Endodermal cell (in vitro differentiated cells): ENCODE data around the gene DEGS1. TPM values are rescaled to one million over a fixed set of nuclear protein-coding genes. Genes with fewer than 3 reads are reported as not detected.

Experiments used
- DNase-seq: peaks from one replicate; pipeline ENCODE4 v3.0.0-alpha.2; 2017
- H3K27ac ChIP-seq: 2 replicates; pipeline ENCODE4 v1.5.1; 2013; ENCODE audit warnings: mild to moderate bottlenecking, low read depth, low read length, moderate library complexity
- H3K27me3 ChIP-seq: 2 replicates; pipeline ENCODE4 v1.6.1; 2013; ENCODE audit warnings: mild to moderate bottlenecking, low read length, moderate library complexity; ENCODE audit not compliant: insufficient read depth, control insufficient read depth, poor library complexity, severe bottlenecking
- H3K36me3 ChIP-seq: 2 replicates; pipeline ENCODE4 v1.7.0; 2013; ENCODE audit warnings: mild to moderate bottlenecking, low read length, moderate library complexity; ENCODE audit not compliant: control insufficient read depth, insufficient read depth
- H3K4me1 ChIP-seq: one replicate; pipeline ENCODE4 v1.7.0; 2013; ENCODE audit warnings: low read length; ENCODE audit not compliant: control insufficient read depth, insufficient read depth
- H3K4me3 ChIP-seq: 2 replicates; pipeline ENCODE4 v1.5.1; 2013; ENCODE audit warnings: mild to moderate bottlenecking, low read length, moderate library complexity
- H3K9ac ChIP-seq: 2 replicates; pipeline ENCODE4 v1.6.1; 2013; ENCODE audit warnings: mild to moderate bottlenecking, low read length, moderate library complexity; ENCODE audit not compliant: poor library complexity, severe bottlenecking; ENCODE audit errors: extremely low read depth
- H3K9me3 ChIP-seq: 2 replicates; pipeline ENCODE4 v1.6.1; 2013; ENCODE audit warnings: mild to moderate bottlenecking, low read length, moderate library complexity; ENCODE audit not compliant: control insufficient read depth
- H3K27ac Mint-ChIP-seq: 2 replicates; pipeline ENCODE4 v1.8.0; 2020; ENCODE audit warnings: mixed read lengths
- H3K27me3 Mint-ChIP-seq: 2 replicates; pipeline ENCODE4 v1.8.0; 2021; ENCODE audit warnings: mild to moderate bottlenecking, mixed read lengths; ENCODE audit not compliant: insufficient read depth
- H3K36me3 Mint-ChIP-seq: 2 replicates; pipeline ENCODE4 v1.8.0; 2020; ENCODE audit warnings: low read depth, mixed read lengths
- H3K4me1 Mint-ChIP-seq: 2 replicates; pipeline ENCODE4 v1.8.0; 2020; ENCODE audit warnings: mixed read lengths
- H3K4me3 Mint-ChIP-seq: 2 replicates; pipeline ENCODE4 v1.8.0; 2020; ENCODE audit warnings: mild to moderate bottlenecking, moderate library complexity, mixed read lengths
- H3K9me3 Mint-ChIP-seq: 2 replicates; pipeline ENCODE4 v1.8.0; 2020; ENCODE audit warnings: mild to moderate bottlenecking, mixed read lengths
- CTCF ChIP-seq: fragments of 200-600 bp; sonication (generic); conservative IDR thresholded peaks from 2 replicates; pipeline ENCODE4 v1.5.0; 2021; ENCODE audit warnings: antibody characterized with exemption, mild to moderate bottlenecking
- WGBS, 2 experiments: methylation state at CpG; one replicate each; pipeline versions ENCODE4 v1.1.5 to v1.1.7; 2013; ENCODE audit warnings: missing lambda C conversion rate in 2 of 2, mixed read lengths in 1 of 2; ENCODE audit not compliant: insufficient coverage in 1 of 2, insufficient read length in 1 of 2; 5-methylcytosine and 5-hydroxymethylcytosine counted together
- total RNA-seq, 2 donors: library from RNA; stranded (reverse); fragmentation: NEBNext Ultra II Directional in 1 of 2; extraction: Animal tissue kit (Norgen Biotek cat#: 25700) in 1 of 2; gene quantifications; 2 replicates in 1 of 2; 3 replicates in 1 of 2; pipeline ENCODE4 v1.2.1, GENCODE V29; 2021

The DEGS1 gene
- total RNA-seq, 2 donors from 2014 or later = 25.0 to 28.9 TPM

DNA sequence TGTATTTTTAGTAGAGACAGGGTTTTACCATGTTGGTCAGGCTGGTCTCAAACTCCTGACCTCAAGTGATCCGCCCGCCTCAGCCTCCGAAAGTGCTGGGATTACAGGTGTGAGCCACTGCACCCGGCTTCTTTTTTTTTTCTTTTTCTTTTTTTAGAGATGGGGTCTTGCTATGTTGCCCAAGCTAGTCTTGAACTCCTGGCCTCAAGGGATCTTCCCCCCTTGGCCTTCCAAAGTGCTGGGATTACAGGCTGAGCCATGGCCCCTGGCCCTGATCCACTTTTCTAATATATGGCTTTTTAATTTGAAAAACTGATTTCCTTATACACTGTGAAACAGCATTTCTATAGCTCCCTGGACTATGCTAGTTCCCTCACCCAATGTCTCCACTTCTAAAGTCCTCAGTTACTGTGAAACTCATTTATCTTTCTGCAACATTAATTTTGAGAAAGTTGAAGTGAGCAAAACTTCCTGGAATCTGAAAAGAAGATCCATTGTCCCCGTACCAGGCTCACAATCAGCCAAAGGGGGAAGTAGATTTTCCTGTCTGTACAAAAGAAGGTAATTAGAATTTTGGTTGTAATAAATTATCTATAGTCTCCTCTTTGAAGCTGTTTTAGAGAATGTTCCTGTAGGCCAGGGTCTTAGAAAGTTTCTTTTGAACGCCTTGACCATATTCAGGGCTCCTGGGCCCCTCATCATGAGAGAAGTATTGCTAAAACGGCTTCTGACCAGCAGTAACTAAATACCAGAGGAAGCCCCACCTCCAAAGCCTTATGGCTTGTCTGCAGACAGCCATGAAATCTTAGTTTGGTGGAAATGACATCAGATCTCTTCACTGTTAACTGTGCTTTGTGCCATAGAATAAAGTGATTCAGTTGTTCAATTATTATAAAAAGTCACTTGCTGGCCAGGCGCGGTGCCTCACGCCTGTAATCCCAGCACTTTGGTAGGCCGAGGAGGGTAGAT is 34.9 kb downstream of the DEGS1 start:
- Histone ChIP-seq H3K36me3 (no peaks in the 10 kb centered on the region), H3K4me1 (peaks cover 7% of the 10 kb centered on the region), H3K9ac (no peak overlapping the region), H3K27ac (no peak overlapping the region), H3K9me3 (no peaks in the 10 kb centered on the region), H3K4me3 (no peak overlapping the region), H3K27me3 (no peaks in the 10 kb centered on the region)
- H3K27ac Mint-ChIP-seq = no peak overlapping the region
- DNase-seq = no peak
- H3K36me3 Mint-ChIP-seq = no peaks in the 10 kb centered on the region
- no peak for TF ChIP-seq CTCF
- H3K4me1 Mint-ChIP-seq = peaks cover 16% of the 10 kb centered on the region
- no peaks in the 10 kb centered on the region for H3K9me3 Mint-ChIP-seq
- no peaks in the 10 kb centered on the region for H3K27me3 Mint-ChIP-seq
- 90 to 92% methylated on average over 6 to 11 of the region's 11 CpGs for WGBS, 2 experiments
- H3K4me3 Mint-ChIP-seq = no peak overlapping the region

- no peaks in the 10 kb centered on the region for H3K9me3 Mint-ChIP-seq
- H3K4me1 ChIP-seq = peaks cover 4% of the 10 kb centered on the region
These were observed 36.1 kb downstream of the DEGS1 start for GRCh38 chr1:224219011-224219611.

GRCh38 chr1:224219612-224220059 is 36.6 kb downstream of the DEGS1 start:
- H3K4me1 ChIP-seq = peaks cover 4% of the 10 kb centered on the region
- H3K4me3 Mint-ChIP-seq = no peak overlapping the region
- H3K36me3 Mint-ChIP-seq = no peaks in the 10 kb centered on the region
- H3K27ac ChIP-seq = no peak overlapping the region
- H3K27ac Mint-ChIP-seq = no peak overlapping the region
- no peak for DNase-seq
- 90 to 91% methylated on average over 7 of the region's 7 CpGs for WGBS, 2 experiments
- no peaks in the 10 kb centered on the region for H3K36me3 ChIP-seq
- H3K4me3 ChIP-seq = no peak overlapping the region
- H3K4me1 Mint-ChIP-seq = peaks cover 19% of the 10 kb centered on the region
- TF ChIP-seq CTCF = no peak
- no peaks in the 10 kb centered on the region for H3K27me3 ChIP-seq
- no peak overlapping the region for H3K9ac ChIP-seq
- no peaks in the 10 kb centered on the region for H3K9me3 Mint-ChIP-seq
- no peaks in the 10 kb centered on the region for H3K27me3 Mint-ChIP-seq
- no peaks in the 10 kb centered on the region for H3K9me3 ChIP-seq

More at GRCh38 chr1:224219011-224219611, 36.1 kb downstream of the DEGS1 start:
- Histone ChIP-seq H3K4me3 (no peak overlapping the region), H3K9me3 (no peaks in the 10 kb centered on the region), H3K36me3 (no peaks in the 10 kb centered on the region), H3K27ac (no peak overlapping the region), H3K9ac (no peak overlapping the region), H3K27me3 (no peaks in the 10 kb centered on the region)
- H3K27me3 Mint-ChIP-seq = no peaks in the 10 kb centered on the region
- H3K4me3 Mint-ChIP-seq = no peak overlapping the region
- no peak for DNase-seq
- TF ChIP-seq CTCF = no peak
- WGBS, 2 experiments = 75 to 86% methylated on average over 4 to 5 of the region's 5 CpGs
- peaks cover 17% of the 10 kb centered on the region for H3K4me1 Mint-ChIP-seq
- H3K27ac Mint-ChIP-seq = no peak overlapping the region
- H3K36me3 Mint-ChIP-seq = no peaks in the 10 kb centered on the region
